22Rv1 (cell line): ENCODE data around the gene LHPP.

Experiments
- H3K27ac ChIP-seq: fragments of 450-650 bp; 2 replicates; pipeline ENCODE4 v1.5.1; 2017
- ZFX ChIP-seq: fragments of 450-650 bp; IDR thresholded peaks from 2 replicates; pipeline ENCODE4 v1.6.1; 2017; ENCODE audit warnings: antibody characterized with exemption, borderline replicate concordance
- TF ChIP-seq, protein P1 (sequence below): fragments of 450-650 bp; IDR thresholded peaks from 2 replicates; pipeline ENCODE4 v1.5.1; 2017; ENCODE audit warnings: mild to moderate bottlenecking

The LHPP gene

DNA sequence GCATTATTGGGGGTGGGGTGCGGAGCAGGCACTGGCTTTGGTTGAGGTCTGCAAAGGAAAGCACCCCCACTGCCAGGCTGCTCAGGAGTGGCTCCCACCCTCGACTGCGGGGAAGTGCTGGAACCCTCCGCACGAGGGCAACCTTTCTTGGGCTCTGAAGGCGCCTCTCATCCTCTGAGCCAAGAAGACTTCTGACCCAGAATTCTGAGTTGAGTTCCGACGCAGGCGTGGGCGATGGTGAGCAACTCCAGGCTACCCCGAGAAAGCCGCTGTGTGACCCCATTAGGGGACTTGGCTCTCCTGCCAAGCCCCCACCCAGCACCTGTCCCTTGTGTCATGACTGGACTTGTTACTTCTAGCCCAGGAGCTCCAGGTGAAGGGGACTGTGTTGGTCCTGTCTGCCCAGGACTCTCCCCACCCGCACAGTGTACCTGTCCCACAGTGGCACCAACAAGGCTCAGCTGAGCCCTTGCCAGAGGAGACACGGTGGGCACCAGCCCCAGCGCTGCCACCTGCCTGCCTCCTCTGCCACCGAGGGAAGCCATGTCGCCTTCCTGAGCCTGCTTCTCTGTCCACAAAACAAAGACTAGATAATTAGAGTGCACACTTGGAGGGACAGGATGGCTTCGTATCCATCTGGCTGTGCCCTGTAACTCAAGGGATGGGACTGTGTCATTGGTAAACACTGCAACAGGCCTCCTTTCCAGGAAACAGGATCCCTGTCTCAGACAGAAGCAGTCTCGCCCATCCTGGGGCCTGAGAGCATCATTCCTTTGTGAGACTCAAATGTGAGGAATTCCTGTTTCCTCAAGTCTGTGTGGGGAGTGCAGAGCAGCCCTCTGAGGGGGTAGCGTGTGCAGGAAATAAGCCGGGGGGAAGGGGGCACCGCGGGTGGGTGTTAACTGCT, 128.8 kb downstream of the LHPP start:
- H3K27ac ChIP-seq = no peak overlapping the region
- no peak for TF ChIP-seq ZFX
- TF ChIP-seq, protein P1, sequence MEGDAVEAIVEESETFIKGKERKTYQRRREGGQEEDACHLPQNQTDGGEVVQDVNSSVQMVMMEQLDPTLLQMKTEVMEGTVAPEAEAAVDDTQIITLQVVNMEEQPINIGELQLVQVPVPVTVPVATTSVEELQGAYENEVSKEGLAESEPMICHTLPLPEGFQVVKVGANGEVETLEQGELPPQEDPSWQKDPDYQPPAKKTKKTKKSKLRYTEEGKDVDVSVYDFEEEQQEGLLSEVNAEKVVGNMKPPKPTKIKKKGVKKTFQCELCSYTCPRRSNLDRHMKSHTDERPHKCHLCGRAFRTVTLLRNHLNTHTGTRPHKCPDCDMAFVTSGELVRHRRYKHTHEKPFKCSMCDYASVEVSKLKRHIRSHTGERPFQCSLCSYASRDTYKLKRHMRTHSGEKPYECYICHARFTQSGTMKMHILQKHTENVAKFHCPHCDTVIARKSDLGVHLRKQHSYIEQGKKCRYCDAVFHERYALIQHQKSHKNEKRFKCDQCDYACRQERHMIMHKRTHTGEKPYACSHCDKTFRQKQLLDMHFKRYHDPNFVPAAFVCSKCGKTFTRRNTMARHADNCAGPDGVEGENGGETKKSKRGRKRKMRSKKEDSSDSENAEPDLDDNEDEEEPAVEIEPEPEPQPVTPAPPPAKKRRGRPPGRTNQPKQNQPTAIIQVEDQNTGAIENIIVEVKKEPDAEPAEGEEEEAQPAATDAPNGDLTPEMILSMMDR = no peak

DNA sequence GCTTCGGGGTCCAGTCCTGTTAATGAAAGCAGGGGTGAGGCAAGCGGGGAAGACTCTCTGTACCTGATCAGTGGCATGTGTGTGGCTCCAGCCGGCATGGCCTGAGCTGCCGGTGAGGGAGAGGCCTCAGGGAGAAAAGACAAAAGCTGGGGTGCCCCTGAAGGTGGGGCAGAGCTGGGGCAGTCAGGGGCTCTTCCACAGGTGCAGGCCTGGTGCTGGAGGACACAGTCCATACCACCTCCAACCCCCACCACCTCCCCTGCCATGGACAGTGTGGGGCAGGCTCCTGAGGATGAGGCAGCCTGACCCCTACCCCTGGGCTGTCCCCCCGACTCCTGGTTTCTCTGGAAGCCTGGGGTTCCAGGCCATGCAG, 129.5 kb downstream of the LHPP start:
- TF ChIP-seq, protein P1 = no peak
- no peak for TF ChIP-seq ZFX
- H3K27ac ChIP-seq = no peak overlapping the region

DNA sequence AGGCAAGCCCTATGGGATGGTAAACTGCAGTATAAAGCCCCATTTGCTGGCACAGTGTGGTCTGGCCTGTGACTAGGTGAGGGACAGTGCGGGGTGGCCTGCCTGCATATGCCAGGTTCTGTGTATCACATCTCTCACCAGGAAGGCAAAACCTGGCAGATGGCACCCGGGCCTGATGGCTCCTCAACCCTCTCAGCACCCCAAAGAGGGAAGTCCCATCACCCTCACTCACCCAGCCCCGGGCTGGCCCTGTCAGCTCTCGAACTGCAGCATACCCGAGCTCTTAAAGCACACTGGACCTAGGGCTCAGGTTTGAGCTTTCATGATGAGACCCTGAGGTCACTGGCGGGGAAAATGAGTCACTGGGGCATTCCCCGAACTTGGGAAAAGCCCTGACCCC, 130.5 kb downstream of the LHPP start:
- no peak overlapping the region for H3K27ac ChIP-seq
- TF ChIP-seq, protein P1 = no peak
- TF ChIP-seq ZFX = no peak

DNA sequence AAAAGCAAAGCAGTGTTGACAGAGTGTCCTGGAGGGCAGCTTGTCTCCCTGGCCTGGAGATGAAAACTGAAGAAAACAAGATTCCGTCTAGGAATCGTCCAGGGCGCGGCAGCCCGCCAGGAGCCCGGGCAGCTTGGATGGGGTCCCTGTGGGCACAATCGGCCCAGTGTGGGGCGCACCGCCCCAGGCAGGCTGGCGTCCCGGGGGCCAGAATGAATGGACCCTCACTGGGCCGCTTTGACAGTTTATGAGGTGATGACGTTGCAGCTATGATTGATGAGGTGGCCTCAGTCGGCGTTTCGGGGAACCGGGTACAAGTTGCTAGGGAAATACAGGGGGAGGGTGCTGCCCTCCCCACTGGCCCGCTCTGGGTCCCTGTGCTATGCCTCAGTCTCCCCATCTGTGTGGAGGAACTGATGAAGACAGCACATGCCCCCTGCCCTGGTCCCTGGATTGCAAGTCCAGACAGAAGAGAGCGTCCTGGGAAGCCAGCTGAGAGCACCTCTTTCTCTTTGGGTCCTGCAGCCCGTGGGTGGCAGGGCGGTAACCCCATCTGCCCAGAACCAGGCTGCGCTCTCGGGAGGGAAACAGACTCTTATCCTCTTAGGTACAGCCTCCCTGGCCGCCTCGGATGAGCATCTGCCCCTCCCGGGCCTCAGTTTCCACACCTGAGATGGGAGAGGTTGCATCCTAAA, 131.3 kb downstream of the LHPP start:
- H3K27ac ChIP-seq = no peak overlapping the region
- TF ChIP-seq, protein P1 = no peak
- no peak for TF ChIP-seq ZFX

DNA sequence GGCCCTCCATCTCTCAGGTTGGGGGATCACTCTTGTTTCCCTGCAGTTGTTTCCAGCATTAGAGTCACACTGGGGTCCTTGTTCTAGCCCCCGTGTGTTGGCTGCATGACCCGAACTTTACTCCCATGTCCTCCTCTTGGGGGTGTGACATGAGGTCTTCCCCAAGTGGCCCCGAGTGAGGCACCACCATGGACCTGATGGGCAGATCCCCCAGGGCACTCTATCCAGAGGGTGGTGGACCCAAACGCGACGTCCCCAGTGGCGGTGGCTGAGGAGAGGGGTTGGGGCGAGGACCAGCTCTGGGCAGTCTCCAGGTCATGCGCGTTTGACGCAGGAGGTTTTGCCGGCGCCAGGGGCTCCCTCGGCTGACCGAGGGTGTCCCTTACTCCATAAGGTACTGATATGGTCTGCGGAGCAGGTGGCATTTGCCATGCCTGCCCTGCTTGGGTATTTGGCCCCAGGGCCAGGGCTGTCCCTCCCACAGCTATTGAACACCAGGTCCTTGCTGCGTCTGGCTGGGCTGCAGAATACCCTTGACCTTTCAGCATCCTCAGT, 131.9 kb downstream of the LHPP start:
- no peak for TF ChIP-seq ZFX
- TF ChIP-seq, protein P1 = no peak
- no peak overlapping the region for H3K27ac ChIP-seq

DNA sequence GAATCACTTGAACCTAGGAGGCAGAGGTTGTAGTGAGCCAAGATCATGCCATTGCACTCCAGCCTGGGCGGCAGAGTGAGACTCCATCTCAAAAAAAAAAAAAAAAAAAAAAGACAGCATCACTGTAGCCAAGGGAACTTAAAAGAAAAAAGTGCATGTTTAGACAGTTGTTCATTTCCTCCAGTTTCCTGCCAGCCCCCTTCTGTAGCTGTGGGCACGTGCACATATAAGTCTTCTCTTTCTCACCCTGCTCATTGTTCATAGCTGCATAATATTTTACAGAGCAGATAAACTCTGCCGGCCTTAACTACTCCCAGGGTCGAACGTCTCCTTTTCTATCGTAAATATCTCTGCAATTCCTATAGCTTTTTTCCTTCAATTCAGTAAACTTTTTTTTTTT, 132.6 kb downstream of the LHPP start:
- TF ChIP-seq, protein P1 = no peak
- no peak for TF ChIP-seq ZFX
- H3K27ac ChIP-seq = no peak overlapping the region
